ENCODE measurements around the gene CAMTA1.

Gene CAMTA1

GRCh38 chr1:7267493-7267892 lies 482.2 kb downstream of the CAMTA1 start:
- no peak for DNase-seq (ENCODE audit: low read depth in 3 of 3, low spot score in 1 of 3)

- no peak for DNase-seq (ENCODE audit: low read depth in 3 of 3, low spot score in 1 of 3)
Measured at GRCh38 chr1:7268983-7269382, 483.7 kb downstream of the CAMTA1 start.

- DNase-seq (ENCODE audit: low read depth in 3 of 3, low spot score in 1 of 3), result no peak
Measured at GRCh38 chr1:7269525-7269924, 484.3 kb downstream of the CAMTA1 start.

GRCh38 chr1:7274256-7274655 lies 489.0 kb downstream of the CAMTA1 start:
- DNase-seq (ENCODE audit: low read depth in 3 of 3, low spot score in 1 of 3), result no peak

- DNase-seq (ENCODE audit: low read depth in 3 of 3, low spot score in 1 of 3), result no peak
Measured at GRCh38 chr1:7278045-7278444, 492.8 kb downstream of the CAMTA1 start.

GRCh38 chr1:7278827-7279765 lies 493.8 kb downstream of the CAMTA1 start:
- DNase-seq (ENCODE audit: low read depth in 3 of 3, low spot score in 1 of 3), result no peak

GRCh38 chr1:7279769-7280168 lies 494.5 kb downstream of the CAMTA1 start:
- DNase-seq (ENCODE audit: low read depth in 3 of 3, low spot score in 1 of 3), result no peak

- DNase-seq (ENCODE audit: low read depth in 3 of 3, low spot score in 1 of 3), result no peak
Measured at GRCh38 chr1:7280347-7280960, 495.2 kb downstream of the CAMTA1 start.

GRCh38 chr1:7281821-7282220 lies 496.6 kb downstream of the CAMTA1 start:
- no peak for DNase-seq (ENCODE audit: low read depth in 3 of 3, low spot score in 1 of 3)

- no peak for DNase-seq (ENCODE audit: low read depth in 3 of 3, low spot score in 1 of 3)
Measured at GRCh38 chr1:7284839-7285435, 499.7 kb downstream of the CAMTA1 start.

GRCh38 chr1:7285856-7286454 lies 500.7 kb downstream of the CAMTA1 start:
- no peak for DNase-seq (ENCODE audit: low read depth in 3 of 3, low spot score in 1 of 3)

- no peak for DNase-seq (ENCODE audit: low read depth in 3 of 3, low spot score in 1 of 3)
Measured at GRCh38 chr1:7287013-7287412, 501.8 kb downstream of the CAMTA1 start.

- DNase-seq (ENCODE audit: low read depth in 3 of 3, low spot score in 1 of 3), result no peak
Measured at GRCh38 chr1:7288992-7289391, 503.7 kb downstream of the CAMTA1 start.

- DNase-seq (ENCODE audit: low read depth in 3 of 3, low spot score in 1 of 3), result no peak
Measured at GRCh38 chr1:7289694-7290093, 504.4 kb downstream of the CAMTA1 start.

GRCh38 chr1:7290971-7291970 lies 506.0 kb downstream of the CAMTA1 start:
- DNase-seq (ENCODE audit: low read depth in 3 of 3, low spot score in 1 of 3), result no peak

- DNase-seq (ENCODE audit: low read depth in 3 of 3, low spot score in 1 of 3), result no peak
Measured at GRCh38 chr1:7292036-7292681, 506.9 kb downstream of the CAMTA1 start.

GRCh38 chr1:7292714-7293419 lies 507.6 kb downstream of the CAMTA1 start:
- no peak for DNase-seq (ENCODE audit: low read depth in 3 of 3, low spot score in 1 of 3)

GRCh38 chr1:7293702-7294629 lies 508.7 kb downstream of the CAMTA1 start:
- DNase-seq (ENCODE audit: low read depth in 3 of 3, low spot score in 1 of 3), result no peak

Measured in stimulated activated CD4-positive, alpha-beta T cell treated with anti-CD3 and anti-CD28 coated beads, TNF-alpha, amount 100 ng/mL, for 1 hour (primary cell).